MM.1S (cell line): ENCODE data around the gene CLTB.

ENCODE experiments used
- CTCF ChIP-seq: fragments of 300-600 bp; sonication (generic); IDR thresholded peaks from 2 replicates; pipeline ENCODE4 v1.5.1; 2016; ENCODE audit warnings: antibody characterized with exemption, low read length, mixed read lengths
- EZH2 ChIP-seq: fragments of 300-600 bp; sonication (generic); optimal IDR thresholded peaks from 2 replicates; pipeline ENCODE3; 2017; ENCODE audit warnings: low read depth, mild to moderate bottlenecking, antibody characterized with exemption, low read length, mixed read lengths
- EZH2phosphoT487 ChIP-seq: fragments of 300-600 bp; sonication (generic); IDR thresholded peaks from 2 replicates; pipeline ENCODE4 v1.6.1; 2018; ENCODE audit warnings: antibody characterized with exemption, low read length

GRCh38 chr5:176400382-176401156 lies 15.8 kb downstream of the CLTB start:
- TF ChIP-seq CTCF (no peak), EZH2 (no peak), EZH2phosphoT487 (no peak)
